B cell (primary cell): ENCODE measurements around the gene MMRN2.

Experiments used
- EZH2 ChIP-seq: IDR thresholded peaks from 2 replicates; pipeline ENCODE4 v1.6.1; 2012; ENCODE audit warnings: borderline replicate concordance, low read depth, mild to moderate bottlenecking, moderate library complexity, low read length; ENCODE audit not compliant: insufficient read depth, poor library complexity, severe bottlenecking
- TF ChIP-seq, protein P1 (sequence below): fragments of 200-600 bp; IDR thresholded peaks from one replicate; pipeline ENCODE4 v1.8.0; 2022; ENCODE audit warnings: antibody characterized with exemption, mild to moderate bottlenecking

DNA sequence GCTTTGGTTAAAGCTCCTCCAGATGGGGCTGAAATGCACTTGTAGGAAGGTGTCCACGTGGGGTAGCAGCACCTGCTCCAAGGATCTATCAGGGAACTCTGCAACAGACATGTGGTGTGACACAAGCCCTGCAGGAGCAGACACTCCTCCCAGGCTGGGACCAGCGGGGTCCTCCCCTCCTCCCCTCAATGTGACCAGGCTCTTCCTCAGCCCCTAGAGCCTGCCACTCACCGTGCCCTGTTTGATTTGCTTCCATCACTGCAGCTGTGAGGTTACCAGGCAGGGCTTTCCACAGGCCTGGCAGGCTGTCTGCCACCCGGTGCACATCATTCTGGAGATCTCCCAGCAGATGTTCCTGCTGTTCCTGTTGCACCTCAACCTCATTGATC, 13.4 kb downstream of the MMRN2 start:
- TF ChIP-seq EZH2: no peak
- TF ChIP-seq, protein P1, sequence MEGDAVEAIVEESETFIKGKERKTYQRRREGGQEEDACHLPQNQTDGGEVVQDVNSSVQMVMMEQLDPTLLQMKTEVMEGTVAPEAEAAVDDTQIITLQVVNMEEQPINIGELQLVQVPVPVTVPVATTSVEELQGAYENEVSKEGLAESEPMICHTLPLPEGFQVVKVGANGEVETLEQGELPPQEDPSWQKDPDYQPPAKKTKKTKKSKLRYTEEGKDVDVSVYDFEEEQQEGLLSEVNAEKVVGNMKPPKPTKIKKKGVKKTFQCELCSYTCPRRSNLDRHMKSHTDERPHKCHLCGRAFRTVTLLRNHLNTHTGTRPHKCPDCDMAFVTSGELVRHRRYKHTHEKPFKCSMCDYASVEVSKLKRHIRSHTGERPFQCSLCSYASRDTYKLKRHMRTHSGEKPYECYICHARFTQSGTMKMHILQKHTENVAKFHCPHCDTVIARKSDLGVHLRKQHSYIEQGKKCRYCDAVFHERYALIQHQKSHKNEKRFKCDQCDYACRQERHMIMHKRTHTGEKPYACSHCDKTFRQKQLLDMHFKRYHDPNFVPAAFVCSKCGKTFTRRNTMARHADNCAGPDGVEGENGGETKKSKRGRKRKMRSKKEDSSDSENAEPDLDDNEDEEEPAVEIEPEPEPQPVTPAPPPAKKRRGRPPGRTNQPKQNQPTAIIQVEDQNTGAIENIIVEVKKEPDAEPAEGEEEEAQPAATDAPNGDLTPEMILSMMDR: no peak
